Gastrocnemius medialis (tissue), 4 donors: ENCODE results near the gene ADGRG4.

Experiments
- POLR2A ChIP-seq, 2 donors: fragments of 450-650 bp; IDR thresholded peaks; one replicate each; pipeline ENCODE4 v1.6.1; 2017; ENCODE audit warnings: antibody characterized with exemption in 2 of 2, mild to moderate bottlenecking in 2 of 2, moderate library complexity in 2 of 2
- TF ChIP-seq, protein P1 (sequence below), 5 experiments: fragments of 450-650 bp in 3 of 5; fragments of 200-600 bp in 2 of 5; sonication (generic) in 2 of 5; IDR thresholded peaks in 4 of 5; conservative IDR thresholded peaks in 1 of 5; 1 replicate in 4 of 5; 2 replicates in 1 of 5; pipeline ENCODE4 v1.5.1; 2016 to 2019; ENCODE audit warnings: antibody characterized with exemption in 5 of 5, mild to moderate bottlenecking in 3 of 5, moderate library complexity in 3 of 5

DNA sequence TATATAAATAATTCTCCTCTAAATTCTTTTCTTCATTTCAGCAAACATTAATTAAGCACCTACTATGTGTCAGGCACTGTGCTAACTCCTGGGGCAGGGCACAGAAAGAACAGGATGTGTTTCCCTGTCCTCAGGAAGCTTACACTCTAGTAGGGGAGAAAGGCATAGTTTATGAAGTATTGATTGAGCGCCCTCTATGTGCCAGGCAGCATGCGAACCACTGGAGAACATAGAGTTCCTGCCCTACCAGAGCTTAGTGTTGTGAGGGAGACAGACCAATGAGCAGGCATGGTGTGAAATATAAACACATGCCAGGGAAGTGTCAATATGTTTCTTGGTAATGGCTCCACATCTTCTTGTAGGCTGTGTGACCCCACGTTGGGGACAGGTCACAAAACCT lies 3.7 kb downstream of the ADGRG4 start:
- TF ChIP-seq, protein P1, sequence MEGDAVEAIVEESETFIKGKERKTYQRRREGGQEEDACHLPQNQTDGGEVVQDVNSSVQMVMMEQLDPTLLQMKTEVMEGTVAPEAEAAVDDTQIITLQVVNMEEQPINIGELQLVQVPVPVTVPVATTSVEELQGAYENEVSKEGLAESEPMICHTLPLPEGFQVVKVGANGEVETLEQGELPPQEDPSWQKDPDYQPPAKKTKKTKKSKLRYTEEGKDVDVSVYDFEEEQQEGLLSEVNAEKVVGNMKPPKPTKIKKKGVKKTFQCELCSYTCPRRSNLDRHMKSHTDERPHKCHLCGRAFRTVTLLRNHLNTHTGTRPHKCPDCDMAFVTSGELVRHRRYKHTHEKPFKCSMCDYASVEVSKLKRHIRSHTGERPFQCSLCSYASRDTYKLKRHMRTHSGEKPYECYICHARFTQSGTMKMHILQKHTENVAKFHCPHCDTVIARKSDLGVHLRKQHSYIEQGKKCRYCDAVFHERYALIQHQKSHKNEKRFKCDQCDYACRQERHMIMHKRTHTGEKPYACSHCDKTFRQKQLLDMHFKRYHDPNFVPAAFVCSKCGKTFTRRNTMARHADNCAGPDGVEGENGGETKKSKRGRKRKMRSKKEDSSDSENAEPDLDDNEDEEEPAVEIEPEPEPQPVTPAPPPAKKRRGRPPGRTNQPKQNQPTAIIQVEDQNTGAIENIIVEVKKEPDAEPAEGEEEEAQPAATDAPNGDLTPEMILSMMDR (IDR thresholded peaks at IDR 0.05 in 4 of 5, conservative IDR thresholded peaks at IDR 0.05 in 1 of 5): no peak
- TF ChIP-seq POLR2A (IDR thresholded peaks at IDR 0.05): no peak
